Stomach (tissue), 9 donors: ENCODE measurements around the gene SLC15A3. TPM values are rescaled to one million over a fixed set of nuclear protein-coding genes. Genes with fewer than 3 reads are reported as not detected.

ENCODE experiments used
- DNase-seq, 2 donors: peaks; one replicate each; pipeline versions ENCODE4 v3.0.0 to v3.0.0-alpha.2; 2013 to 2019
- H3K27ac ChIP-seq, 5 donors: fragments of 200-600 bp in 4 of 5; sonication (generic) in 4 of 5; one replicate each; pipeline ENCODE4 v1.5.1; 2013 to 2019; ENCODE audit warnings: mild to moderate bottlenecking in 1 of 5, moderate library complexity in 1 of 5
- H3K27me3 ChIP-seq, 3 donors: fragments of 200-600 bp; sonication (generic); one replicate each; pipeline ENCODE4 v1.5.1; 2017 to 2019; ENCODE audit warnings: mixed run types in 1 of 3
- H3K36me3 ChIP-seq, 4 donors: fragments of 200-600 bp; sonication (generic); 1 replicate in 3 of 4; 2 replicates in 1 of 4; pipeline ENCODE4 v1.5.1; 2016 to 2019
- H3K4me1 ChIP-seq, 4 donors: fragments of 200-600 bp; sonication (generic); one replicate each; pipeline ENCODE4 v1.5.1; 2016 to 2019
- H3K4me3 ChIP-seq, 4 donors: fragments of 200-600 bp; sonication (generic) in 3 of 4; one replicate each; pipeline ENCODE4 v1.5.1; 2016 to 2019; ENCODE audit warnings: mild to moderate bottlenecking in 1 of 4
- H3K9me3 ChIP-seq, 4 donors: fragments of 200-600 bp; sonication (generic); one replicate each; pipeline ENCODE4 v1.5.1; 2016 to 2019
- CTCF ChIP-seq, 7 experiments: fragments of 450-650 bp in 4 of 7; fragments of 200-600 bp in 3 of 7; sonication (generic) in 3 of 7; IDR thresholded peaks; one replicate each; pipeline ENCODE4 v1.5.1; 2016 to 2019; ENCODE audit warnings: antibody characterized with exemption in 7 of 7, control low read depth in 2 of 7, mild to moderate bottlenecking in 1 of 7
- EP300 ChIP-seq: sonication (generic); formaldehyde crosslinking; IDR thresholded peaks from one replicate; pipeline ENCODE4 v1.6.1; 2017; ENCODE audit warnings: antibody characterized with exemption
- POLR2A ChIP-seq, 4 donors: fragments of 450-650 bp; IDR thresholded peaks; one replicate each; pipeline ENCODE4 v1.6.1; 2016; ENCODE audit warnings: antibody characterized with exemption in 4 of 4, control low read depth in 2 of 4, mild to moderate bottlenecking in 1 of 4, moderate library complexity in 1 of 4
- POLR2AphosphoS5 ChIP-seq, 3 donors: sonication (generic); formaldehyde crosslinking; IDR thresholded peaks; one replicate each; pipeline ENCODE4 v1.6.1; 2016; ENCODE audit warnings: antibody characterized with exemption in 3 of 3
- WGBS, 5 donors: extraction: QIAGEN DNeasy Blood & Tissue Kit in 3 of 5; methylation state at CpG; one replicate each; pipeline versions ENCODE4 v1.1.5 to v1.1.7; 2013 to 2018; 5-methylcytosine and 5-hydroxymethylcytosine counted together
- intact Hi-C: fragments of 100-400 bp; cut with DNase I; formaldehyde crosslinking; loops from one replicate; pipeline ENCODE4 v1.15.1; 2023; ENCODE audit warnings: low total_unique reads
- polyA plus RNA-seq, 3 donors: library from polyadenylated mRNA; stranded (reverse); fragments of 200-250 nt; gene quantifications; one replicate each; pipeline ENCODE4 v1.2.3, GENCODE V29; 2013
- total RNA-seq, 5 donors: library from RNA; depleted of rRNA; stranded (reverse); fragments of >200 nt; gene quantifications; one replicate each; pipeline versions ENCODE4 v1.1.0 to v1.2.3, GENCODE V29; 2014 to 2016
- donor health status: healthy with polysubstance abuse.
- donor health status: Bipolar disorder and iron deficiency.
- donor health status: healthy.

The SLC15A3 gene
- total and polyA plus RNA-seq, 8 donors: 7.9 to 33.6 (median 20.7) TPM

- peak; percentile 90 to 96 for DNase-seq
- TF ChIP-seq POLR2A (IDR thresholded peaks at IDR 0.05) (no peak), POLR2AphosphoS5 (IDR thresholded peaks at IDR 0.05) (peak; percentile 55 to 82 (median 78)), CTCF (IDR thresholded peaks at IDR 0.05) (peak in 1 of 7 experiments; percentile 20)
- Histone ChIP-seq H3K27ac (peak within 1 kb of the TSS; percentile 77 to 98 (median 95)), H3K36me3 (no peaks in the 10 kb centered on the region), H3K9me3 (no peaks in the 10 kb centered on the region), H3K4me3 (peak within 1 kb of the TSS; percentile 66 to 93 (median 86)), H3K27me3 (no peaks in the 10 kb centered on the region), H3K4me1 (peaks cover 28 to 60% (median 55%) of the 10 kb centered on the region in 4 donors)
- intact Hi-C loops: no loop called here
- 0 to 1% (median 0%) methylated on average over 53 to 70 of the region's 70 CpGs for WGBS, 5 donors
Observed at GRCh38 chr11:60913793-60914632, 38.0 kb downstream of the SLC15A3 start, which contains the start of gene TMEM109. TSS of gene TMEM109 (plus strand) at chr11:60914158. CDS start at chr11:60919694, 5,536 bp downstream.

DNA sequence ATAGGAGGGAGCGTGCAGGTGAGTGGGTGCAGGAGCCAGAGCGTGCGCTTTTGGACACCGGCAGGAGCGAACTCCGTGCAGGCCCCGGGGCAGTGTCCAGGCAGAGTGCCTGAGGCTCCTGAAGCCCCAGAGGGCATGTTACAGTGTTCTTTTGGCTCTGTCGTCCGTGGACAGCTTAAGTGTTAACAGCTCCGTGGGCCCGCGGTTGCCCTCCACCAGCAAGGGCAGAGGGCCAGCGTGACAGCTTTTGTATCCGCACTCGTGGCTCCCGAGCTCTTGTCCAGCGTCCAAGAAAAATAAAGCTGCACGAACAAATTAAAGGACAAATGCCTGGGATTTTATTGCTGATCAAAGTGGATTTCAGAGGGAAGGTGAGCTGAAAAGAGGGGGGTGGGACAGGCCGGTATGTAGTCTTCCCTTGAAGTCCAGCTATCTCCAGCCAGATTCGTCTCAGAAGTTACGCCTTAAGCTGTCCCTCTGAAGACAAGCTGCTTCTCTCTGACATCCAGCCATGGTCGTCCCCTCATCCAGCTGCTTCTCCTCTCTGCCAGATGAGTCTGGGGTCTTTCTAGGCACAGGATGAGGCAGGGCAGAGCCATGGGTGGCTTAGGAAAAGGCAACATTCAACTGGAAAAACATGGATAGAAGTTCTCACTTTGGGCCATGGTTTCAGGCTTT, 39.0 kb downstream of the SLC15A3 start:
- intact Hi-C loops: no loop called here
- no peaks in the 10 kb centered on the region for H3K36me3 ChIP-seq
- H3K27ac ChIP-seq: peak overlapping the region; percentile 3 to 98 (median 95)
- peaks cover 28 to 50% (median 45%) of the 10 kb centered on the region in 4 donors for H3K4me1 ChIP-seq
- no peaks in the 10 kb centered on the region for H3K27me3 ChIP-seq
- WGBS, 5 donors: 50 to 74% (median 60%) methylated on average over 21 to 22 of the region's 22 CpGs
- DNase-seq: peak in 1 of 2 donors; percentile 46
- TF ChIP-seq CTCF (IDR thresholded peaks at IDR 0.05): no peak
- no peak for TF ChIP-seq POLR2A (IDR thresholded peaks at IDR 0.05)
- no peak for TF ChIP-seq EP300
- no peak for TF ChIP-seq POLR2AphosphoS5 (IDR thresholded peaks at IDR 0.05)
- H3K9me3 ChIP-seq: no peaks in the 10 kb centered on the region
- peak overlapping the region; percentile 66 to 93 (median 86) for H3K4me3 ChIP-seq

DNA sequence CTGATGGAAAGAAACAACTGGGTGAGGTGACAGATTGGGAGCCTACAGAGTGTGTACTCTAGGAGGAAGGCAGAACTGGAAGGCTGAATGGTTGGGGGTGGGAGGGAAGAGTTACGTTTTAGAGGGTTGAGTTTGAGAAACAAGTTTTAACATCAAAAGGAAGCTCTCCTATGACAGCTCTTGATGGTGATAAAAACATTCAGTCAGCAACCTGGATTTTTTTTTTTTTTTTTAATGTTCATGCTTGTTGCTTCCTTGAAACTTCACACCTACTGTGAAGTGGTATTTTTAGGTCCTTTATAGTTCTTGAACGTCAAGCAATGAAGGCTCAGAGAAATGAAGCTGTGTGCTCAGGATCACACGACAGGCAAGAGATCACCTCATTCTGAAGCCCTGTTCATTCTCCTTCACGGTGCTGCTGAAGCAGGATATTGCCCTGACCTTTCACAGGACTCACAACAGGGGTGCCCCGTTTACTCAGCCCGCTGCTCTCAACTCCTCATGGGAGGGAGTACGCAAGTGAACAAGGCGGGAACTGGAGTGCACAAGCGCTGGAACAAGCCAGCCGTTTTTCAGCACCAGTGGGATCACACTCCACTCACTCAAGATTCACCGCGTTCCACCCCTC, 39.6 kb downstream of the SLC15A3 start:
- TF ChIP-seq POLR2AphosphoS5 (IDR thresholded peaks at IDR 0.05) (no peak), POLR2A (IDR thresholded peaks at IDR 0.05) (no peak), CTCF (IDR thresholded peaks at IDR 0.05) (no peak), EP300 (no peak)
- Histone ChIP-seq H3K27ac (peak overlapping the region in 3 of 5 donors; percentile 91 to 98 (median 97)), H3K4me3 (no peak overlapping the region), H3K4me1 (peaks cover 28 to 47% (median 42%) of the 10 kb centered on the region in 4 donors), H3K36me3 (no peaks in the 10 kb centered on the region), H3K27me3 (no peaks in the 10 kb centered on the region), H3K9me3 (no peaks in the 10 kb centered on the region)
- WGBS, 5 donors: 69 to 77% (median 72%) methylated on average over 12 of the region's 12 CpGs
- peak in 1 of 2 donors; percentile 37 for DNase-seq
- intact Hi-C loops: no loop called here
